GM21737 (cell line): ENCODE results near the gene NQO2.
"Not testable (repeated sequence)": the region's sequence is repeated elsewhere in the genome, so short reads cannot be mapped to it uniquely, and the experiment has no call there.

Experiments
- ATAC-seq: cut with Tn5 transposase; IDR thresholded peaks from one replicate; pipeline ENCODE4 v1.9.1; 2021; ENCODE audit warnings: mild to moderate bottlenecking, moderate library complexity; ENCODE audit not compliant: unreplicated experiment

Gene NQO2

GRCh38 chr6:2988426-2989331, 11.0 kb upstream of the NQO2 start:
- ATAC-seq: peak; percentile 59

GRCh38 chr6:2989332-2990247, 10.1 kb upstream of the NQO2 start:
- ATAC-seq: peak; percentile 61

DNA sequence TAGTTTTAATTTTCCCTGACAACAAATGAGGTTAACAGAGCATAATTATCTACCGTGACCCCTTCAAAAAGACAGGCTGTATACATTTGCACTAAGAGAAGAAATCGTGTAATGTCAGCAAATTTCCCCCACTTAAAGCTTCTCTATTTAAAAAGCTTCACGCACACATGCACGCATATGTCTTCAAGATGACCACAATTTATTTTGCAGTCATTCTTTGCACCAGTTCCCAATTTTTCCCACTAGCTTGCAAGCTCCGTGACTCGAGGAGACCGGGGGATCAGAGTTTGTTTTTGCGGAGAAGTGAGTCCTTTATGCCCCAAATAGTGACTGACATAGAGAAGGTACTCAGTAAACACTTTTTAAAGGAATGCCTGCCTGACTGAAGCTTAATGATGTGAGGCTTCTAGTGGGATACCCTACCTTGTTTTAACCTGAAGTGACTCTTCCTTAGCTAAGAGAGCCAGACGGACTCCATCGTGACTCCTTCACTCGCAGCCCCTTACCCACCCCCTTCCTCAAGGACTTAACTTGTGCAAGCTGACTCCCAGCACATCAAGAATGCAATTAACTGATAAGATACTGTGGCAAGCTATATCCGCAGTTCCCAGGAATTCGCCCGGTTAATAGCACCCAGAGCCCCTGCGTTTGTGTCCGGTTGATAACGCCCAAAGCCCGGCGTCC, 9.3 kb upstream of the NQO2 start:
- ATAC-seq: no peak

- no peak for ATAC-seq
Measured at GRCh38 chr6:2990932-2991506, 8.7 kb upstream of the NQO2 start.

DNA sequence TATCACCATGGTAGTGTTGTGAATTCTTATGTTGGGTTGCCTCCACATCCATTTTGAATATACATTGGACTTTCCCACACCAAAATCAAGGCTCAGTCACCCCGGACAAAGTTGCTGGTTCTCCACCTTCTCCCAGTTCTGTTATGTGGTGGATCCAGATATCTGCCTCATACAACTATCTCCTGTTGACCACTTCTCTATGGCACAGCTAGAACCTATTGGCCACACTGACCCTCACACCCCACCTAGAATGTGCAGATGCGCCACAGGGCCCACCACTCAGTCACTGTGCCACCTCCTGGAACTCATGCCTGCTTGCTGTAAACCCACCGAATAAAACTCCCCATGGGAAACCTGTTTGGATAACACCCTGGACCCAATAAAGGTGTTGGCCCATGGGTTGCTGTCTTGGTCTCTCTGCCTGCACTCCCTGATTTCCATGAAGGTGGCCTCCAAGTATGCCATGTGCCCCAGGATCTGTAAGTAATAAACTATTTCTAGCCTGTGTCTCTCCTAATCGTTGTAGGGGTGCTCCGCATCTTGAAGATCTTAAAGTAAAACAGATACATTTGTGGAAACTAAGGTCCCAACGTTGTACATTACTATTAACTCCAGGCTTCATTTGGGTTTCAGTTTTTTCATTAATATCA, 7.2 kb upstream of the NQO2 start:
- ATAC-seq: no peak

GRCh38 chr6:2993755-2994317, 5.9 kb upstream of the NQO2 start:
- no peak for ATAC-seq

DNA sequence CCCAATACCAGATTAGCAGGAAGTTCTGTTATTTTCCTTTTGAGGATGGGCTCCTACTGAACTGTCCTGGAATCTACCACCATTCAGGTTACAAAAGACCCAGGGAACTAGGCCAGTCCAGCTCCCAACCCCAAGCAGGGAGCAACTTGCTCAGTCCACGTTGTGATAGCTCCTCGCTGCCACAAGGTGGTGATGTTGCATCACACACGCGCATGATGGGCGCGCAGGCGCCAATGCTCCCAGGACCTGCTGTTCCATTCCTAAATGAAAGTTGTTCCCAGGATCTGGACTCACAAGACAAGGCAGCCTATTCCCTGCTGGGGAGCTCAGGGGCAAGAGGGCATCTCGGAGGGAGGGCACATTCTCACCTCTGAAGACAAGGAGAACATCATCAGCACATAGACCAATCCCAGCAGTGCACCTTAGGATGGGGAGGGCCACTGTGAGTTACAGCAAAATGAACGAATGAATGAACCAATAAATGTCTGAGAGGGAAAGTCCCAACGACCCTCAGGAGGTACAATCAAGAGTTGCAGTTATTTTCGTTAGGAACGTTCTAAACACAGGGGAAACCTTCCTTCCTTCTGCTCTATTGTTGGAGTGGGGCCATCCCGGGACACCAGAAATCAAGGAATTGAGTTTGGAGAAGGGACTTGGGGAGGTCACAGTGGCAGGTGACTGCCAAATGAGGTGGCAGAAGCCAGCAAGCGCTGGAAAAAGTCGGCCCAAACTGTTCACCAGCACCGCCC, 1.3 kb upstream of the NQO2 start:
- peak; percentile 33 for ATAC-seq

GRCh38 chr6:2998998-2999617, 586 bp upstream of the NQO2 start:
- ATAC-seq: no peak

GRCh38 chr6:3001146-3001772, 1.6 kb downstream of the NQO2 start:
- no peak for ATAC-seq

DNA sequence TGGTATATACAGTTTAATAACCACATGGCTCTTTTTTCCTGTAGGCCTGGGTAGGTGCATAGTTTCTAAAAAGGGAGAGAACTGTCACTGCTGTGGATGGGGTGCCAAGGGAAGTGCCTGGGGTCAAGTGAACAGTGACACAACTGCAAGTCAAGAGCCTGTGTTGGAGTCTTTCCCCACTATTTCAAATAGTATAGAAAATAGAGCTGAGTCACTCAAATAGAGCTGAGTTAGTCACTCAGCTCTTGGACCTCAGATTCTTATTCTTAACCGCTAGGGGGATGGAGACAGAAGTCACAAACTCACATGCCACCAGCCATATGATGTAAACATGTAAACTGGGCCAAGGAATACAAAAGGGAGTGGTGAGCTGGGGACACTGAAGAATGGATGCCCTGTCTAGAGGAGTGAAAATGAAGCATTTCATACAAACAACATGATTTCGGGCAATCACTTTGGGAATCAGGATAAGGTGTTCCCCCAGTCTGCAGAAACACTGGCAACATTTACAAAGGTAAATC, 2.1 kb downstream of the NQO2 start:
- ATAC-seq: no peak

GRCh38 chr6:3003226-3003625, 3.5 kb downstream of the NQO2 start:
- not testable (repeated sequence) for ATAC-seq

- ATAC-seq: no peak
Measured at GRCh38 chr6:3005077-3005476, 5.4 kb downstream of the NQO2 start.

DNA sequence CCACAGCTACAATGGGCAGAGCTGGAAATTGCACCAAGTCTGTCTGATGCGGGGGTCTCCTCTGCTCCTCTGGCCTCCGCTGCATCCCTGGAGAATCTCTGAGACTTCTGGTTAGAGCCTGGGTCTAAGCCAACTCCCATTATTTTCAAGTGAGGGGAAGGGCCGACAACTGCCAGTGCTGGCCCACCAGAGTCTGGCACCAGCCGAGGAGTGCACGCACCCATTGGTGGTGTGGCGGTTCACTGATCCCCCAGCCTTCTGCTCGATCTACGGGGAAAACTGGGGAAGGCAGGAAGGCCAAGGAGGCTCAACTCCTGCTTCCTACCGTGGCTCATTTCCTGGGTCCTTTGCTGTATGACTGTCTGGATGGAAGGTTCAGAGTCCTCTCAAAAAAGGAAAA, 6.2 kb downstream of the NQO2 start:
- ATAC-seq: no peak

GRCh38 chr6:3006476-3006875, 6.8 kb downstream of the NQO2 start:
- ATAC-seq: no peak

GRCh38 chr6:3007571-3007970, 7.9 kb downstream of the NQO2 start:
- no peak for ATAC-seq

GRCh38 chr6:3008712-3009265, 9.1 kb downstream of the NQO2 start:
- not testable (repeated sequence) for ATAC-seq

DNA sequence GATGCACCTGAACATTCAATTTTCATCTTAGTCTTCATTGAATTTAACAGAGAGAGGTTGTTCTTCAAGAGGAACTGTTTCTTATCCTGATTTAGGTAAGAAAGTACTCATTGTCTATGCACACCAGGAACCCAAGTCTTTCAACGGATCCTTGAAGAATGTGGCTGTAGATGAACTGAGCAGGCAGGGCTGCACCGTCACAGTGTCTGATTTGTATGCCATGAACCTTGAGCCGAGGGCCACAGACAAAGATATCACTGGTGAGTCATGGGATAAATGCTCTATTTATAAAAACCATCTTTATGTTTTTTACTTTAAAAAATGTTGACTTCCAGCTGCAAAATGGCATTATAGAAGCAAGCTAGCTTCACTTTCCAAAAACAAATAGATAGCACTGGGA, 10.2 kb downstream of the NQO2 start:
- ATAC-seq: no peak

- no peak for ATAC-seq
Measured at GRCh38 chr6:3011158-3011557, 11.5 kb downstream of the NQO2 start.
